Ishikawa (cell line): ENCODE results near the gene PRC1.

Source experiments
- CREB1 ChIP-seq: IDR thresholded peaks from 2 replicates; pipeline ENCODE4 v1.6.1; 2012; ENCODE audit warnings: low read depth
- RAD21 ChIP-seq: IDR thresholded peaks from 2 replicates; pipeline ENCODE4 v1.6.1; 2012; ENCODE audit warnings: low read depth
- TCF12 ChIP-seq: IDR thresholded peaks from 2 replicates; pipeline ENCODE4 v1.6.1; 2012; ENCODE audit warnings: low read depth
- TF ChIP-seq, protein P1 (sequence below): IDR thresholded peaks from 2 replicates; pipeline ENCODE4 v1.6.1; 2012; ENCODE audit warnings: low read depth, mild to moderate bottlenecking
- TF ChIP-seq, protein P2 (sequence below): IDR thresholded peaks from 2 replicates; pipeline ENCODE4 v1.6.1; 2012

- TF ChIP-seq RAD21 (peak; percentile 71), CREB1 (no peak), TCF12 (no peak)
- TF ChIP-seq, protein P1, sequence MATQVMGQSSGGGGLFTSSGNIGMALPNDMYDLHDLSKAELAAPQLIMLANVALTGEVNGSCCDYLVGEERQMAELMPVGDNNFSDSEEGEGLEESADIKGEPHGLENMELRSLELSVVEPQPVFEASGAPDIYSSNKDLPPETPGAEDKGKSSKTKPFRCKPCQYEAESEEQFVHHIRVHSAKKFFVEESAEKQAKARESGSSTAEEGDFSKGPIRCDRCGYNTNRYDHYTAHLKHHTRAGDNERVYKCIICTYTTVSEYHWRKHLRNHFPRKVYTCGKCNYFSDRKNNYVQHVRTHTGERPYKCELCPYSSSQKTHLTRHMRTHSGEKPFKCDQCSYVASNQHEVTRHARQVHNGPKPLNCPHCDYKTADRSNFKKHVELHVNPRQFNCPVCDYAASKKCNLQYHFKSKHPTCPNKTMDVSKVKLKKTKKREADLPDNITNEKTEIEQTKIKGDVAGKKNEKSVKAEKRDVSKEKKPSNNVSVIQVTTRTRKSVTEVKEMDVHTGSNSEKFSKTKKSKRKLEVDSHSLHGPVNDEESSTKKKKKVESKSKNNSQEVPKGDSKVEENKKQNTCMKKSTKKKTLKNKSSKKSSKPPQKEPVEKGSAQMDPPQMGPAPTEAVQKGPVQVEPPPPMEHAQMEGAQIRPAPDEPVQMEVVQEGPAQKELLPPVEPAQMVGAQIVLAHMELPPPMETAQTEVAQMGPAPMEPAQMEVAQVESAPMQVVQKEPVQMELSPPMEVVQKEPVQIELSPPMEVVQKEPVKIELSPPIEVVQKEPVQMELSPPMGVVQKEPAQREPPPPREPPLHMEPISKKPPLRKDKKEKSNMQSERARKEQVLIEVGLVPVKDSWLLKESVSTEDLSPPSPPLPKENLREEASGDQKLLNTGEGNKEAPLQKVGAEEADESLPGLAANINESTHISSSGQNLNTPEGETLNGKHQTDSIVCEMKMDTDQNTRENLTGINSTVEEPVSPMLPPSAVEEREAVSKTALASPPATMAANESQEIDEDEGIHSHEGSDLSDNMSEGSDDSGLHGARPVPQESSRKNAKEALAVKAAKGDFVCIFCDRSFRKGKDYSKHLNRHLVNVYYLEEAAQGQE = no peak
- TF ChIP-seq, protein P2, sequence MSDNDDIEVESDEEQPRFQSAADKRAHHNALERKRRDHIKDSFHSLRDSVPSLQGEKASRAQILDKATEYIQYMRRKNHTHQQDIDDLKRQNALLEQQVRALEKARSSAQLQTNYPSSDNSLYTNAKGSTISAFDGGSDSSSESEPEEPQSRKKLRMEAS = peak; percentile 86
Observed at GRCh38 chr15:91032919-91033803, 38.8 kb upstream of the PRC1 start.
